Measurements from ENCODE around the gene RGS10.

DNA sequence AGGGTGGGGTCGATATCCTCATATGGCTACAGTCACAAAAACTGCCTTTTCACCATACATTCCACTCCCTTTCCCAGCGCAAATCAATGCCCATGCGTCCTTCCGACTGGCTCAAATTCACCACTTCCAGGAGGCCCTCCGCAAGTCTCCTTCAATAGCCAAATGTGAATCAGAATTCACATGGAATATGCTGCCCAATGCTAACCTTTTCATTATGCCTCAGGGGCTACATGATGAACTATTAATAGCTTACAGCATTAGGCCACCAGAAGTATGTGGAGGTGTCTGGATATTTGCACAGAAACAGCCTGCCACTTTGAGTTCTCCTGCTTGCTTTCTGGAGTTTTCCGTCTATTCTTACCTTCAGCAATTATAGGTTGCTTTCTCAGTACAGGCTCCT, 27.7 kb downstream of the RGS10 start:
- TF ChIP-seq CTCF (IDR thresholded peaks at IDR 0.05): no peak
- no peak for TF ChIP-seq POLR2AphosphoS5 (IDR thresholded peaks at IDR 0.05)
- no peak for TF ChIP-seq POLR2A (IDR thresholded peaks at IDR 0.05; ENCODE audit: low read depth)
- TF ChIP-seq EP300 (IDR thresholded peaks at IDR 0.05): no peak

Data from esophagus muscularis mucosa (tissue), 4 donors.